HepG2 (cell line): ENCODE measurements around the gene HYOU1. TPM values are rescaled to one million over a fixed set of nuclear protein-coding genes. Genes with fewer than 3 reads are reported as not detected.

Experiments
- ARNT2 ChIP-seq: sonication (generic); formaldehyde crosslinking; IDR thresholded peaks from 2 replicates; pipeline ENCODE4 v1.8.0; 2022; ENCODE audit warnings: mild to moderate bottlenecking, low read depth, missing genetic modification reagents, moderate library complexity
- ARNTL ChIP-seq: sonication (generic); formaldehyde crosslinking; IDR thresholded peaks from 2 replicates; pipeline ENCODE4 v1.4.0; 2020; ENCODE audit warnings: mild to moderate bottlenecking, missing genetic modification reagents
- ATF3 ChIP-seq: sonication (generic); formaldehyde crosslinking; IDR thresholded peaks from 2 replicates; pipeline ENCODE4 v1.4.0; 2020; ENCODE audit warnings: missing genetic modification reagents
- EED ChIP-seq: sonication (generic); formaldehyde crosslinking; IDR thresholded peaks from 2 replicates; pipeline ENCODE4 v1.5.0; 2020; ENCODE audit warnings: mild to moderate bottlenecking, missing genetic modification reagents
- KDM4B ChIP-seq: sonication (generic); formaldehyde crosslinking; IDR thresholded peaks from 2 replicates; pipeline ENCODE4 v1.4.0; 2020; ENCODE audit warnings: missing genetic modification reagents
- MAX ChIP-seq: IDR thresholded peaks from 2 replicates; pipeline ENCODE4 v1.6.1; 2012; ENCODE audit warnings: inconsistent platforms
- MBD4 ChIP-seq: IDR thresholded peaks from 2 replicates; pipeline ENCODE4 v1.6.1; 2012; ENCODE audit warnings: low read length, inconsistent platforms, borderline replicate concordance
- PHF20 ChIP-seq: sonication (generic); formaldehyde crosslinking; IDR thresholded peaks from 2 replicates; pipeline ENCODE4 v1.5.0; 2020; ENCODE audit warnings: mild to moderate bottlenecking, missing genetic modification reagents
- RFXANK ChIP-seq: IDR thresholded peaks from 2 replicates; pipeline ENCODE4 v1.6.1; 2016
- SNAPC2 ChIP-seq: sonication (generic); formaldehyde crosslinking; IDR thresholded peaks from 2 replicates; pipeline ENCODE4 v1.8.1; 2022; ENCODE audit warnings: mild to moderate bottlenecking, missing genetic modification reagents
- SP1 ChIP-seq, 2 experiments: fragments of 450-650 bp in 1 of 2; sonication (generic) in 1 of 2; formaldehyde crosslinking in 1 of 2; IDR thresholded peaks; 2 replicates each; pipeline versions ENCODE4 v1.4.0 to v1.6.1; 2016 to 2020; ENCODE audit warnings: missing genetic modification reagents in 1 of 2
- THRA ChIP-seq: sonication (generic); formaldehyde crosslinking; IDR thresholded peaks from 2 replicates; pipeline ENCODE4 v1.4.0; 2020; ENCODE audit warnings: missing genetic modification reagents, borderline replicate concordance
- ZBTB38 ChIP-seq: sonication (generic); formaldehyde crosslinking; IDR thresholded peaks from 2 replicates; pipeline ENCODE4 v1.5.1; 2020; ENCODE audit warnings: mild to moderate bottlenecking, missing genetic modification reagents
- ZFP62 ChIP-seq: sonication (generic); formaldehyde crosslinking; IDR thresholded peaks from 2 replicates; pipeline ENCODE4 v1.4.0; 2020; ENCODE audit warnings: missing genetic modification reagents
- ZIK1 ChIP-seq: sonication (generic); formaldehyde crosslinking; IDR thresholded peaks from 2 replicates; pipeline ENCODE4 v1.5.0; 2020; ENCODE audit warnings: mild to moderate bottlenecking, low read depth, missing genetic modification reagents, borderline replicate concordance
- ZMAT3 ChIP-seq: sonication (generic); formaldehyde crosslinking; conservative IDR thresholded peaks from 2 replicates; pipeline ENCODE4 v1.7.0; 2021; ENCODE audit warnings: missing genetic modification reagents
- ZNF10 ChIP-seq: sonication (generic); formaldehyde crosslinking; IDR thresholded peaks from 2 replicates; pipeline ENCODE4 v1.4.0; 2020; ENCODE audit warnings: mild to moderate bottlenecking, low read depth, missing genetic modification reagents, borderline replicate concordance
- ZNF24 ChIP-seq: fragments of 450-650 bp; IDR thresholded peaks from 2 replicates; pipeline ENCODE4 v1.6.1; 2017; ENCODE audit warnings: antibody characterized with exemption, mild to moderate bottlenecking
- ZNF33B ChIP-seq: sonication (generic); formaldehyde crosslinking; IDR thresholded peaks from 2 replicates; pipeline ENCODE4 v1.5.1; 2020; ENCODE audit warnings: mild to moderate bottlenecking, missing genetic modification reagents
- ZNF484 ChIP-seq: sonication (generic); formaldehyde crosslinking; IDR thresholded peaks from 2 replicates; pipeline ENCODE4 v1.5.1; 2020; ENCODE audit warnings: mild to moderate bottlenecking, low read depth, missing genetic modification reagents, borderline replicate concordance
- ZNF496 ChIP-seq: sonication (generic); formaldehyde crosslinking; IDR thresholded peaks from 2 replicates; pipeline ENCODE4 v1.8.1; 2023; ENCODE audit warnings: mild to moderate bottlenecking, moderate library complexity, missing genetic modification reagents; ENCODE audit not compliant: insufficient replicate concordance
- ZNF556 ChIP-seq: sonication (generic); formaldehyde crosslinking; IDR thresholded peaks from 2 replicates; pipeline ENCODE4 v1.4.0; 2020; ENCODE audit warnings: mild to moderate bottlenecking, missing genetic modification reagents, borderline replicate concordance
- ZNF672 ChIP-seq: sonication (generic); formaldehyde crosslinking; IDR thresholded peaks from 2 replicates; pipeline ENCODE4 v1.8.1; 2022; ENCODE audit warnings: missing genetic modification reagents
- ZNF710 ChIP-seq: sonication (generic); formaldehyde crosslinking; IDR thresholded peaks from 2 replicates; pipeline ENCODE4 v1.5.0; 2020; ENCODE audit warnings: mild to moderate bottlenecking, missing genetic modification reagents, borderline replicate concordance
- ZNF749 ChIP-seq: sonication (generic); formaldehyde crosslinking; IDR thresholded peaks from 2 replicates; pipeline ENCODE4 v1.8.0; 2022; ENCODE audit warnings: mild to moderate bottlenecking, missing genetic modification reagents, moderate library complexity, borderline replicate concordance
- ZNF788 ChIP-seq: sonication (generic); formaldehyde crosslinking; IDR thresholded peaks from 2 replicates; pipeline ENCODE4 v1.5.0; 2020; ENCODE audit warnings: mild to moderate bottlenecking, missing genetic modification reagents, borderline replicate concordance
- ZNF790 ChIP-seq: sonication (generic); formaldehyde crosslinking; IDR thresholded peaks from 2 replicates; pipeline ENCODE4 v1.8.0; 2022; ENCODE audit warnings: missing genetic modification reagents, mild to moderate bottlenecking, borderline replicate concordance
- polyA plus RNA-seq, 8 experiments: library from polyadenylated mRNA; depleted of rRNA in 3 of 8; stranded (reverse) in 7 of 8; unstranded in 1 of 8; fragments of >200 nt; fragmentation: Illumina TruSeq in 4 of 8; extraction: Trizol in 4 of 8; gene quantifications; 2 replicates each; pipeline versions ENCODE4 v1.2.1 to v1.2.3, GENCODE V29; 2011 to 2016; ENCODE audit warnings: low read depth in 4 of 8, missing spikeins in 1 of 8, mixed read lengths in 1 of 8; ENCODE audit not compliant: insufficient read depth in 1 of 8
- total RNA-seq, 5 experiments: library from RNA; depleted of rRNA; stranded (reverse); fragments of >200 nt; fragmentation: Illumina TruSeq; extraction: Trizol; gene quantifications; 2 replicates each; pipeline ENCODE4 v1.2.3, GENCODE V29; 2016; ENCODE audit warnings: low read depth in 1 of 5

HYOU1 gene
- total and polyA plus RNA-seq, 2 of the 13 experiments (the other 11 are each of a cell fraction or from before 2014, with no cell fraction given) = 127 to 155 TPM

GRCh38 chr11:119095066-119095880, 38.3 kb upstream of the HYOU1 start (continued):
- TF ChIP-seq SP1 (IDR thresholded peaks at IDR 0.05) = no peak
- peak; percentile 76 for TF ChIP-seq SP1 (CRISPR knock-in tag; IDR thresholded peaks at IDR 0.05)
- TF ChIP-seq ZNF496 = no peak
- TF ChIP-seq ZIK1 (CRISPR knock-in tag) = peak; percentile 81
- TF ChIP-seq ZNF788 = peak; percentile 85; the same call in 1 of the 2 replicates
- no peak for TF ChIP-seq ZFP62 (CRISPR knock-in tag)
- TF ChIP-seq MAX = peak; percentile 85
- no peak for TF ChIP-seq ZNF10 (CRISPR knock-in tag)
- TF ChIP-seq MBD4 = no peak
- peak; percentile 92; the same call in 1 of the 2 replicates for TF ChIP-seq ZNF790 (CRISPR knock-in tag)
- no peak for TF ChIP-seq ZNF484 (CRISPR knock-in tag)
- no peak for TF ChIP-seq THRA
- peak; percentile 53 for TF ChIP-seq PHF20 (CRISPR knock-in tag)
- TF ChIP-seq ZBTB38 (CRISPR knock-in tag) = peak; percentile 76; the same call in 1 of the 2 replicates
- peak; percentile 74; the same call in 1 of the 2 replicates for TF ChIP-seq ZNF556 (CRISPR knock-in tag)
- no peak for TF ChIP-seq ATF3 (CRISPR knock-in tag)
- peak; percentile 98; the same call in 1 of the 2 replicates for TF ChIP-seq ZNF749 (CRISPR knock-in tag)
- TF ChIP-seq ARNTL (CRISPR knock-in tag) = 0 out of 2 replicates have a peak, but pooled peaks have one; percentile 27
- 0 out of 2 replicates have a peak, but pooled peaks have one; percentile 65 for TF ChIP-seq RFXANK
- peak; percentile 96 for TF ChIP-seq ARNT2
- peak; percentile 91 for TF ChIP-seq ZNF33B (CRISPR knock-in tag)
- peak; percentile 71; the same call in 1 of the 2 replicates for TF ChIP-seq SNAPC2 (CRISPR knock-in tag)
- peak; percentile 84; the same call in 1 of the 2 replicates for TF ChIP-seq EED (CRISPR knock-in tag)
- peak; percentile 84; the same call in 1 of the 2 replicates for TF ChIP-seq ZNF672 (CRISPR knock-in tag)
- TF ChIP-seq ZNF710 = peak; percentile 59; the same call in 1 of the 2 replicates
- TF ChIP-seq ZMAT3 = peak; percentile 96
- TF ChIP-seq KDM4B (CRISPR knock-in tag) = no peak
- no peak for TF ChIP-seq ZNF24
